Measurements from ENCODE around the gene GAD1. TPM values are rescaled to one million over a fixed set of nuclear protein-coding genes. Genes with fewer than 3 reads are reported as not detected.

Gene GAD1
- polyA plus RNA-seq, 1 donor from 2014 or later, result 56.3 TPM

DNA sequence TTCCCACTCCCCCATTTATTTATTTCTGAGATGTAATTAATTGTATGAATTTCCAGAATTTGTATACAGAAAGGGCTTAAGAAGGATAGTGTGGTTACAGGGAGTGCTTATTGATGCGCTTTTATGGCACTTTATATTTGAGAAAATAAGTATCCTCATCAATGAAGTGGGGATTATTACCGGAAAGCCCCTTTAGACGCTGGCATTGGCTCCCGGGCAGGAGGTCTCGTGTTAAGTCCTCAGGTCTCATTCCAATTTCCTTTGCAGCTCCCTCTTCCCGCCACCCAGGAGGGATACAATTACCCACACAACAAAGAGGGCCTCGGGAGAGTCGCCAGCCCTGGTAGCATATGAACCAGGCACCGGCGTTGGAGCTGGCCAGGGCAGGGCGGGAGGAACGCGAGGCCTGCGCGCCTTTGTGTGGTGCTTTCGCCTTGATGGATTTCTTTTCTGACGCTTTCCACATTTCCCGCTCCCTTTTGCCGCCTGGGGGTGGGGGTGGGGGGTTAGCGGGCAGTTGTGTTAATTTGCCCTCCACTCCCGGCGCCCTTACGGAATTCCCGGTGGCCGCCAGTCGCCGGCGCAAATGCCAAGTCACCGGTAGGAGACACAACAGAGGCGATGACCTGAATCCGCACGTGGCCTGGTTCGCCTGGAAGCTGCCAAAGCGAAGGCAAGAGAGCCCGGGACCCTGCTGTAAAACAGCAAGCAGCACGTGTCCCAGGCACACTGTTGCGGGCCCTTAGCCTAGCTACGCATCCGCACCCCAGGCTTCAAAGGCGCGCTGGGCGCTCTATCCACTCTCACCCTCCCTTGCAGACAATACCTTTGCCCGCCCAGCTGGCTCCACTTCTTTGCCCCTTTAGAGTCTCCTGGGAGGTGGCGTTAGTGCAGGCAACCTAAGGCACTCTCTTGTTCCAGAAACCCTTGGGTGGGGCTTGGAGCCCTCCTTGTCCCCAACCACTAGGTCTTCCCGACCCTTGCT, 3.3 kb downstream of the GAD1 start:
- no peaks in the 10 kb centered on the region for H3K9me2 ChIP-seq (ENCODE audit: insufficient read depth, low read length)
- H3F3A ChIP-seq (ENCODE audit: insufficient read depth, low read length, poor library complexity, severe bottlenecking), result no peaks in the 10 kb centered on the region
- TF ChIP-seq POLR2AphosphoS5 (IDR thresholded peaks at IDR 0.05) (peak; percentile 43), TAF1 (IDR thresholded peaks at IDR 0.05; ENCODE audit: low read depth) (no peak), EZH2 (IDR thresholded peaks at IDR 0.05; ENCODE audit: borderline replicate concordance, insufficient read depth, low read length, poor library complexity, severe bottlenecking) (peak; percentile 91)
- peak overlapping the region; percentile 77 for H3K9ac ChIP-seq (ENCODE audit: low read length)
- H3K27ac ChIP-seq (ENCODE audit: low read length), result no peak overlapping the region
- no peaks in the 10 kb centered on the region for H4K20me1 ChIP-seq (ENCODE audit: insufficient read depth)
- no peak overlapping the region for H2AFZ ChIP-seq (ENCODE audit: low read depth, low read length)
- peak overlapping the region; percentile 80 for H3K4me3 ChIP-seq (ENCODE audit: low read length)
- no peak overlapping the region for H3K4me2 ChIP-seq (ENCODE audit: low read length)
- H3K27me3 ChIP-seq (ENCODE audit: insufficient read depth, low read depth, low read length), result peaks cover 98% of the 10 kb centered on the region
- H3K36me3 ChIP-seq (ENCODE audit: insufficient read depth, low read length), result no peaks in the 10 kb centered on the region
- H3K79me2 ChIP-seq (replicated peaks; ENCODE audit: insufficient read depth, low read length), result no peaks in the 10 kb centered on the region
- no peaks in the 10 kb centered on the region for H3K9me3 ChIP-seq (ENCODE audit: low read length)

DNA sequence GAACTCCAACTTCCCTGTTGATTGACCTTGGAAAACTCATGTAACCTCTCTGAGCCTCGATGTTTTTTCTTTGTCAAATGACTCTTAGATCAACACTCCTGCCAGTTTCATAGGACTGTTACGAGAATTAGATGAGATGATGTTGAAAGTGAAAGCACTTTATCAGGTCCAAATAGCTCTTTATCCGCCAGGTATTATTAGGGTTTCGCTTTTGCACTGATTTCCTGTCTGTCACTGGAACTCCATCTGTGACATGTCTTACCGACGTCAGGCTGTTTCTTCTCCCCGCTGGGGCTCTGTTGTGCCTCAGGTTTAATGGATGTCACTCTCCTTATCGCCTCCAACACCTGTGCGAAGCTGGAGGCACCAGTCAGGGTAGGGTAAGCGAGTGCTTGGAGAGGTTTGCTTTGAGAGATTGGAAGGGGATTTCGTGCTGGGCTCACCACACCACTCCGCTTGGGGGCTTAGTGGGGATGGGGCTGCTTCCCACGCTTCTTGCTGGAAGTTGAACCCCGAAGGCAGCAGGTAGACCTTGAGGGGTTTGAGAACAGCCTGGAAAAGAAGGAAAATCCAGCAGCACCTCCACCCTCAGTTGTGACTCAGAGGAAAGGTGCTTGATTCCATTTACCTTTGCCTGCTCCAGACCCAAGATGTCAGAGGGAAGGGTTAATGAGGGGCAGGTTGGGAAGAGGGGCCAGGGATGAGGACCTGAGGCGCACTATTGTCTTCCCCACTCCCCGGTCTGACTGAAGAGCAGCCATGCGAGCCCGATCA, 4.3 kb downstream of the GAD1 start:
- Histone ChIP-seq H3K9me2 (ENCODE audit: insufficient read depth, low read length) (no peaks in the 10 kb centered on the region), H3K9ac (ENCODE audit: low read length) (peak overlapping the region; percentile 77), H3K36me3 (ENCODE audit: insufficient read depth, low read length) (no peaks in the 10 kb centered on the region), H3K4me2 (ENCODE audit: low read length) (no peak overlapping the region), H3K4me3 (ENCODE audit: low read length) (peak overlapping the region; percentile 80), H3F3A (ENCODE audit: insufficient read depth, low read length, poor library complexity, severe bottlenecking) (no peaks in the 10 kb centered on the region), H3K79me2 (replicated peaks; ENCODE audit: insufficient read depth, low read length) (no peaks in the 10 kb centered on the region), H3K27ac (ENCODE audit: low read length) (no peak overlapping the region), H4K20me1 (ENCODE audit: insufficient read depth) (no peaks in the 10 kb centered on the region), H2AFZ (ENCODE audit: low read depth, low read length) (no peak overlapping the region), H3K9me3 (ENCODE audit: low read length) (no peaks in the 10 kb centered on the region), H3K27me3 (ENCODE audit: insufficient read depth, low read depth, low read length) (peaks cover 88% of the 10 kb centered on the region)
- TF ChIP-seq MXI1 (conservative IDR thresholded peaks at IDR 0.05; ENCODE audit: poor library complexity, severe bottlenecking), result peak; percentile 10
- TF ChIP-seq, protein P1, sequence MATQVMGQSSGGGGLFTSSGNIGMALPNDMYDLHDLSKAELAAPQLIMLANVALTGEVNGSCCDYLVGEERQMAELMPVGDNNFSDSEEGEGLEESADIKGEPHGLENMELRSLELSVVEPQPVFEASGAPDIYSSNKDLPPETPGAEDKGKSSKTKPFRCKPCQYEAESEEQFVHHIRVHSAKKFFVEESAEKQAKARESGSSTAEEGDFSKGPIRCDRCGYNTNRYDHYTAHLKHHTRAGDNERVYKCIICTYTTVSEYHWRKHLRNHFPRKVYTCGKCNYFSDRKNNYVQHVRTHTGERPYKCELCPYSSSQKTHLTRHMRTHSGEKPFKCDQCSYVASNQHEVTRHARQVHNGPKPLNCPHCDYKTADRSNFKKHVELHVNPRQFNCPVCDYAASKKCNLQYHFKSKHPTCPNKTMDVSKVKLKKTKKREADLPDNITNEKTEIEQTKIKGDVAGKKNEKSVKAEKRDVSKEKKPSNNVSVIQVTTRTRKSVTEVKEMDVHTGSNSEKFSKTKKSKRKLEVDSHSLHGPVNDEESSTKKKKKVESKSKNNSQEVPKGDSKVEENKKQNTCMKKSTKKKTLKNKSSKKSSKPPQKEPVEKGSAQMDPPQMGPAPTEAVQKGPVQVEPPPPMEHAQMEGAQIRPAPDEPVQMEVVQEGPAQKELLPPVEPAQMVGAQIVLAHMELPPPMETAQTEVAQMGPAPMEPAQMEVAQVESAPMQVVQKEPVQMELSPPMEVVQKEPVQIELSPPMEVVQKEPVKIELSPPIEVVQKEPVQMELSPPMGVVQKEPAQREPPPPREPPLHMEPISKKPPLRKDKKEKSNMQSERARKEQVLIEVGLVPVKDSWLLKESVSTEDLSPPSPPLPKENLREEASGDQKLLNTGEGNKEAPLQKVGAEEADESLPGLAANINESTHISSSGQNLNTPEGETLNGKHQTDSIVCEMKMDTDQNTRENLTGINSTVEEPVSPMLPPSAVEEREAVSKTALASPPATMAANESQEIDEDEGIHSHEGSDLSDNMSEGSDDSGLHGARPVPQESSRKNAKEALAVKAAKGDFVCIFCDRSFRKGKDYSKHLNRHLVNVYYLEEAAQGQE (IDR thresholded peaks at IDR 0.05; ENCODE audit: borderline replicate concordance), result no peak
- no peak for TF ChIP-seq TAF1 (IDR thresholded peaks at IDR 0.05; ENCODE audit: low read depth)
- TF ChIP-seq CTCF (IDR thresholded peaks at IDR 0.05; ENCODE audit: poor library complexity, severe bottlenecking), result no peak
- TF ChIP-seq EP300 (conservative IDR thresholded peaks at IDR 0.05; ENCODE audit: poor library complexity, severe bottlenecking), result peak; percentile 41
